HG02870 (cell line): ENCODE results near the gene RAB43.
"Not testable (repeated sequence)": the region's sequence is repeated elsewhere in the genome, so short reads cannot be mapped to it uniquely, and the experiment has no call there.

Source experiments
- ATAC-seq: cut with Tn5 transposase; IDR thresholded peaks from one replicate; pipeline ENCODE4 v1.9.1; 2021; ENCODE audit warnings: mild to moderate bottlenecking, moderate library complexity; ENCODE audit not compliant: unreplicated experiment

The RAB43 gene

DNA sequence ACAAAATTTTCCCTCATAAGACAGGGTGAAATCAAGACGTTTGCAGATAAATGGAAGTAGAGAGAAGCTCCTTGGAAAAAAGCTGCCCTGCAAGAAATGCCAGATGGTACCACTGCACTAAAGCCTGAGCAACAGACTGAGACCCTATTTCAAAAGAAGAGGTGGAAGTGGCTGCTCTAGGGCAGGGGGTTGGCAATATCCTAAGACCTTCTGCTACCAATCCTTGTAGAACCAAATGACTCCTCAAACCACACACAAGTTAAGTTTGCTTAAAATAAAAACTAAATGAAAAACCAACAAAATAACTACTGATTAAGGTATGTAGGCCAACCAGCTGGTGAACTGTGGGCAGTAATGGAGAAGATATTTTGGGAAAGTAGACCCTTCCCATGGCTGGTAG lies 21.3 kb downstream of the RAB43 start:
- no peak for ATAC-seq

DNA sequence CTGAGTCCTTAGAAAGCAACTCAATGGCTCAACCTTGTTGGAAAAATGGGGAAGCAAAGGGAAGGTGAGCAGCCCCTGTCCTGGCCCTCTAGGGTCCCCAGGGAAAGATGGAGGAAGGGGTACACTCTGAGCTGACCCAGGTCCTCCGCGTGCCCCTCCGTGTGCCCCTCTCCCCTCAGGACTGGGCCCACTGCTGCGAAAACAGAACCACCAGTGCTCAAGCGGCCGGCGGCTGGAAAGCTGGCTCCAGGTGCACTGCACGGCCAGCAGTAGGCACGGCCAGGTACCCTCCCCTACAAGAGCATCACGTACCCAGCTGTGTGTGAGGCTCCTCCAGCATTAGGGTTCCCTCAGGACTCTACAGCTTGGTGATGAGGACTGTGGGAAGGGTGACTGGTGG lies 26.3 kb downstream of the RAB43 start:
- ATAC-seq = no peak

DNA sequence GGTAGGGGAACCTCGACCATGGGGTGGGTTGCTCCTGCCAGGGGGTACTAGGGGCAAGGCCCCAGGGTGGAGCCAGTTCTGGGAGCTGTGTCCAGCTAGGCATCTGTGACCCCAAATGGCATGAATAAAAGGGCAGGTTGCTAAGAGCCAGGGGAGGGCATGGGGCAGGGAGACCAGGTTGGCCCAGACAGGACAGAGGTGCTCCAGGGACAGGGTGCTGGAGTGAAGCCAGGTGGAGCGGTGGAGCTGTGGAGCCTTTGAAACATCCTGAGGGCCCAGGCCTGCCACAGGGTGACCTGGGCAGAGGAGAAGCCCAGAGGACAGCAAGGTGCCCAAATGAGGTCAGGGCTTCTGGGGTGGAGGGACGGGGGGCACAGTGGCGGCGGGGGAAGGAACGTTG lies 33.3 kb downstream of the RAB43 start:
- ATAC-seq = not testable (repeated sequence)

DNA sequence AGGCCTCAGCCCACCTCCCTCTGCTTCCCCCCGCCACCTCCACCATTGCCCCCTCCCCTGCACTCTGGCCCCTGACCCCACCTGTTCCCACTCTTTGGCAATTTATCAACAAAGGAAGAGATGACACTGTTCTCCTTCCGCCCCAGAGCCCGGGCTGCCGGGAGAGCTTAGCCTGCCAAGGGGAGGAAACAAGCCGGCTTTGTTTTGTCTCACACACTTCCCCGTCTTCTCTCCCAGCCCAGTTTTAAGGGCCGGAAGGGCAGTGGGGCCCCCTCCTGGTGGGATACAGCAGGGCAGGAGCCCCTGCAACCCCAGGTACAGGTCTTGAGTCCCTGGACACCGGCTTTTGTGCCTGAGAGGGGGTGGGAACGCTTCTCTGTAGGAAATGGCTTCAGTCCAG lies 33.7 kb downstream of the RAB43 start:
- not testable (repeated sequence) for ATAC-seq

DNA sequence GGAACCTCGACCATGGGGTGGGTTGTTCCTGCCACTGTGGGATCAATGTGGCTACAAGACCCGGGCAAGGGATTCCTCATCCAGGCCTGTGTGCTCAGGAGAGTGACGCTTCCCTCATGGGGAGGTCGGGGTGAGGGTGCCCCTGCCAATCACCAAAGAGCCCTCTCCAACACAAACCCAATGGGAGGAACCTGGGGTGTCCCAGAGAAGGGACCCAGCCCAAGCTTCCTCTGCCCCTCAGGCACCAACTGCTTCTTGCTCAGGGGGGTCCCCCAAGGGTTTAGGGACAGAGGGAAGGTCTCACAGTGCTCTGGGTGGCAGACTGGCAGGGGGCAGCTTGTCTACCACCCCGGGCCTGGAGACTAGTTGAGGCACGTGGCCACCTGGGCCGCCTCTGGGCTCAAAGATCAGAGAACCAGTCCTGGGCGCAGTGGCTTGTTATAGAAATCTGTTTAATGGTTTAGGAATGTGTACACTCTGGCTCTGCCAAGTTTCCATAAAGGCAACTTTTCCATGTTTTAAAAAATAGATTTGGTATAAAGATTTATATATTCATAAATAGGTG lies 34.4 kb downstream of the RAB43 start:
- no peak for ATAC-seq

DNA sequence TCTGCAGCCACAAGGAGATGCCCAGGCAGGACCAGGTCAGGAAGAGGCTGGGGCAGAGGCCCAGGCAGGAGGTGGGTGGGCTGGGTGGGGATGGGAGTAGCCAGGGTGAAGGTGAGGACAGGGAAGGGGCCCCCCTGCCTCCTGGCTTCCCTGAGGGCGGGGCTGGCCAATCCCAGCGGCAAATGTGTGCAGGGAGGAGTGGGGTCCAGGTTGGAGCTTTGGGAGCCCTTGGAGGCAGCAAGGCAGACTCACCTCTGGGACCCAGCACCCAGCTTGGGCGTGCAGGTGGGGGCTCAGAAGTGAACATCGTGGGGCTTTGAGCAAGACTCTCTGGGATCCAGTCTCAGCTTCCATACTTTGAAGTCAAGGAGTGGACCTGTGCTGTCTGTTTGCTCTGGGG lies 35.8 kb downstream of the RAB43 start:
- no peak for ATAC-seq

DNA sequence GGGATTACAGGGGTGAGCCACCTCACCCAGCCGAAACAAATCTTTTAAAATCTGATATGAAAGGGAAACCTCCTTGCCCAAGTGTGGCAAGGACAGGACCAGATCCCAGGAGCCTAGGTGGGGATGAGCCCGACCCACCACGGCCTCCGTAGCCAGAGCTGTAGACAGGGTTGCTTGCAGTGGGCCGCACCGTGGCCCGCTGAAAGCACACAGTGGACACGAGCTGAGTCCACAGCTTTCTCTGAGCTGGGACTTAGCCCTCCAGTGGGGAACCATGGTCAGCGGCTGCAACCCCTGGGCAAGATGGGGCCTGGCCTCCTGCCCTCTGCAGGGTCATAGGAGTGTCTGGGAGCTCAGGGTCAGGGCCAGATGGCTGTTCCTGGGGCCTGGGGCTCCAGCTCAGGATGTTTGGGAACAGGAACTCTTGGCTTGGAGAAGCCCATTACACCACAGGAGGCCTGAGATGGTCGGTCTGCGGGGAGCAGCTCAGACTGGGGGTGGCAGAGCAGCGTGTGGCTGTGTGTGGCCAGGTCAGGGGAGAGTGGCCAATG lies 36.4 kb downstream of the RAB43 start:
- no peak for ATAC-seq

DNA sequence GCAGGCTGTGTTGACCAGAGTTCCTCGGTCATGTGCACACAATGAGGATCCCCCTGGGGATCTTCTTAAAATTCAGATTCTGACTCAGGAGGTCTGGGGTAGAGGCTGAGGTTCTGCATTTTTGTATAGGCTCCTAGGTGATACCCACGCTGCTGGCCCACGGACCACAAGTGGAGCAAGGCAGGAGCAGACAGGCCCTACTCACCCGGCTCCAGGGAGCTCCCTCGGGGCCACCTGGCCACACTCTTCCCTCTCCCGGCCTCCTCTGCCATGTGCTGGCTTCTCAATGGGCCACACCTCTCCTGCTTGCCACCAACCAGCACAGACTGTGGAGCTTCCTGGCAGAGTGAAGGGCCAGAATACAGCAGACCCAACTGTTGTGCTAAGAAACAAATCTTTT lies 37.1 kb downstream of the RAB43 start:
- ATAC-seq = no peak

DNA sequence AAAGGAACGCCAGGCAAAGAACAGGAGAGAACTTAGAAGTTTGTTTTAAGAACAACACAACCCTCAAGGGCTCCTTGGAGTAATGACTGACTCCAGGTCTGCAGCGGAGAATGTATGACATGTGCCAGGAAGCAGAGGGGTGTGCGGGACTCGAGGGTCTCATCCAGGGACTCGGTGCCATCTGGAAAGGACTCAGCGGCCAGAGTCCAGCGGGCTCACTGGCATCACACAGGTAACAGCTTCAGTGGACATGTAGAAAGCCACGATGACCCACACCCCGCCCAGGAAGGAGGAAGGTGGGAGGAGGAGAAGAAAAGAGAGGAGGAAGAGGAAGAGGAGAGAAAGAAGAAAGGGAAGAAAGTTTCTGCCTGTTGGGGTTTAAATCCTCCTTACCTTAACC lies 39.6 kb downstream of the RAB43 start:
- ATAC-seq = no peak

DNA sequence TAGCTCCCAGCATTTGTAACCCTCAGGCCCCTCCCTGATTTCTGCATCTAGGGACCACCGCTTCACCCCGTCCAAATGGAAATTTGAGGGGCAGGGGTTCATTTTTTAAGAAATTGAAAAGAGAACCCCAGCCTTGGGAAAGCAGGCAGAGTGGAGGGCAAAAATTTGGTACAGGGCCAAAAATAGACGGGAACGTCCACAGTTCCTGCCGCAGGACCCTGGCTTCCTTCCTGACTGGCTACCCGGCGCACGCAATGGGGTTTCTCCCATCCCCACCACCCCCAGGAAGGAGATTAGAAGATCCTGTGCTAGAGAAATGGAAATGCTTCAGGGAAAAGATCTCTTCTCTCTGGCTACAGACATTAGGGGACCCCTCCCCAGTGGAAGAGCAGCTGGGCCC lies 40.1 kb downstream of the RAB43 start:
- no peak for ATAC-seq

DNA sequence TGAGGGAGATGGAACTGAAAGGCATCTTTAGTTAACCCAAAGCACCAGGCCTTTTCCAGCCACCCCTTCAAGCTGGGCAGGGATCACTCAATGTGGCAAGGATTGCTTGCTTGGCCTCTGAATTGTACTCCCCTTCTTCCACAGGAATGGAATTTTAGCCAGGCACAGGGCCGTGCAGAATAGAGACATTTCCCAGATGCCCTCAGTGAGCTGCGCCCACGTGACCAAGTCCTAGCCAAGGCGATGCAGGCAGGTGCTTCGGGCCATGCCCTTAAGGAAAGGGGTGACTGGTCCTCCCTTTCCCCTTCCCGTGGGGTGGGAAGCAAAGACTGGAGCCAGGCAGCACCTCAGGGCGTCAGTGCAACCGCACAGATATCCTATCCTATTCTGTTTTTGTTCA lies 43.1 kb downstream of the RAB43 start:
- ATAC-seq = no peak

DNA sequence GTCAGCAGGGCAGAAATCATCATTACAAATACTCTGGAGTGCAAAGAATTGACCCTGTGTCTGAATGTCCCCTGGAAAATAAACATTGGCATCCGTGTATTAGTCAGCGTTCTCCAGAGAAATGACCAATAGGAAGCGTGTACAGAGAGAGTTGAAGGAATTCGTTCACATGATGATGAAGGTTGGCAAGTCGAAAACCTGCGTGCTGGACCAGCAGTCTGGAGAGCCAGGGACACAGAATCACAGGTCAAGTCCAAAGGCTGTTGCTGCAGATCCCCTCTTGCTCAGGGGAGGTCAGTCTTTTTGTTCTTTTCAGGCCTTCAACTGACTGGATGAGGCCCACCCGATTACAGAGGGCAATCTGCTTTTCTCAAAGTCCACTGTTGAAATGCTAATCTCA lies 44.4 kb downstream of the RAB43 start:
- no peak for ATAC-seq

DNA sequence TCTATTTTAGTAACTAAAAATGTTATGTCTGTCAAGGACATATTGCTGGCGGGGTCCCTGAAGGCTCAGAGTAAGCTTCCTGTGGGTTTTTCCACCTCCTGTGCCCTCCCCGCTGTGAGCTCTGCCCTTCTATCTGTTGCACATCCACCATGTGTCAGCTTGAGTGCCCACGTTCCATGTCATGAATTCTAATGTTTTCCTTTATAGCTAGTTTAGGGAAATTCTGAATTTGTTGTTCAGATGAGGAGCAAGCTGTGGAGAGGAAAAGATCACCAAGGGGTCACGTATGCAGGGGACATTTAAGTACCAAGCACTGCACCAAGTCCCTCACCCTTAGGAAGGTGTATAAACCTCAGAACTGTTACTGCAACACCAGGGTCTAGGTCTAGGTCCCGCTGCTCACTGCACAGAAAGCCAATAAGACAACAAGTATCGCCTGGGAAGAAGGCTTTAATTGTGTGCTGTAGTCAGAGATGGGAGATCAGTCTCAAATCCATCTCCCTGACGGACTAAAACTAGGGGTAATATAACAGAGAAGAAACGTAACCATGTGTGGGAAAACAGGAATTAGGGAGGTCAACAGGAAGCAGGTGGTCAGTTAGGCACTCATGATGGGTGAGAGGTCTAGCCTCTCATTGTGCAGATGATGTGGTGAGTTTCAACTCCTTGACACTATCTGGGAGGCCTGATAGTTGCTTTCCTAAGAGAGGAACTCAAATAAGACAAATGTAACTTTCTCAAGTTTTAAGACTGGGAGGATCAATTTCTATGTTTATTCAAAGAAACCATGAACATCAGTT lies 51.3 kb downstream of the RAB43 start:
- no peak for ATAC-seq

DNA sequence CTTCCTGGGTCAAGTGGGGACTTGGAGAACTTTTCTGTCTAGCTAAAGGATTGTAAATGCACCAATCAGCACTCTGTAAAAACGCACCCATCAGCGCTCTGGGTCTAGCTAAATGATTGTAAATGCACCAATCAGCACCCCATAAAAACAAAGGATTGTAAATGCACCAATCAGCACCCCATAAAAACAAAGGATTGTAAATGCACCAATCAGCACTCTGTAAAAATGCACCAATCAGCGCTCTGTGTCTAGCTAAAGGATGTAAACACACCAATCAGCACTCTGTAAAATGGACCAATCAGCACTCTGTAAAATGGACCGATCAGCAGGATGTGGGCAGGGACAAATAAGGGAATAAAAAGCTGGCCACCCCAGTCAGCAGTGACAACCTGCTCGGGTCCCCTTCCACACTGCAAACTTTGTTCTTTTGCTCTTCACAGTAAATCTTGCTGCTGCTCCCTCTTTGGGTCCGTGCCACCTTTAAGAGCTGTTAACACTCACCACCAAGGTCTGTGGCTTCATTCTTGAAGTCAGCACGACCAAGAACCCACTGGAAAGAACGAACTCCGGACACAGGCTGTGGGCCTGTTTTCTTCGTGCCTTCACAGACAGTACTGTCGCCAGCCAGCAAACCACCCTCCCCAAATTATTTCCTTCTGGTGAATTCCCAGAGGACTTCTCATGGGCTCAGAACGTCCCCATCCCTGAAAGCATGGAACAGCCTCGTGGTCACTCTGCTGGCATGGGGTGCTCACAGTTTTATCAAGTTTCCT lies 52.1 kb downstream of the RAB43 start:
- not testable (repeated sequence) for ATAC-seq

DNA sequence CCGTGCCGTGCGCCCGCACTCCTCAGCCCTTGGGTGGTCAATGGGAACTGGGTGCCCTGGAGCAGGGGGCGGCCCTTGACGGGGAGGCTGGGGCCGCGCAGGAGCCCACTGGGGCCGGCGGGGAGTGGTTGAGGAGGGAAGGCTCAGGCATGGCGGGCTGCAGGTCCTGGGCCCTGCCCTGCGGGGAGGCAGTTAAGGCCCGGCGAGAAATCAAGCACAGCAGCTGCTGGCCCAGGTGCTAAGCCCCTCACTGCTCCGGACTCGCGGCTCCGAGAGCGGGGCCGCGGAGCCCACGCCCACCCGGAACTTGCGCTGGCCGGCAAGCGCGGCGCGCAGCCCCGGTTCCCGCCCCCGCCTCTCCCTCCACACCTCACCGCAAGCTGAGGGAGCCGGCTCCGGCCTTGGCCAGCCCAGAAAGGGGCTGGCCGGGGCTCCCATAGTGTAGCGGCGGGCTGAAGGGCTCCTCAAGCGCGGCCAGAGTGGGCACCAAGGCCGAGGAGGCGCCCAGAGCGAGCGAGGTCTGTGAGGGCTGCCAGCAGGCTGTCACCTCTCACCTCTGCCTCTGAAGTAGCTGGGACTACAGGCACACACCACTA lies 53.2 kb downstream of the RAB43 start:
- no peak for ATAC-seq

DNA sequence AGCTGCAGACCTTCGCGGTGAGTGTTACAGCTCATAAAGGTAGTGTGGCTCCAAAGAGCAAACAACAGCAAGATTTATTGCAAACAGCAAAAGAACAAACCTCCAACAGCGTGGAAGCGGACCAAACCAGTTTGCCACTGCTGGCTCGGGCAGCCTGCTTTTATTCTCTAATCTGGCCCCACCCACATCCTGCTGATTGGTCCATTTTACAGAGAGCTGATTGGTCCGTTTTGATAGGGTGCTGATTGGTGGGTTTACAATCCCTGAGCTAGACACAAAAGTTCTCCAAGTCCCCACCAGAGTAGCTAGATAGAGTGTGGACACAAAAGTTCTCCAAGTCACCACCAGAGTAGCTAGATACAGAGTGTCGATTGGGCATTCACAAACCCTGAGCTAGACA lies 53.9 kb downstream of the RAB43 start:
- ATAC-seq = not testable (repeated sequence)

DNA sequence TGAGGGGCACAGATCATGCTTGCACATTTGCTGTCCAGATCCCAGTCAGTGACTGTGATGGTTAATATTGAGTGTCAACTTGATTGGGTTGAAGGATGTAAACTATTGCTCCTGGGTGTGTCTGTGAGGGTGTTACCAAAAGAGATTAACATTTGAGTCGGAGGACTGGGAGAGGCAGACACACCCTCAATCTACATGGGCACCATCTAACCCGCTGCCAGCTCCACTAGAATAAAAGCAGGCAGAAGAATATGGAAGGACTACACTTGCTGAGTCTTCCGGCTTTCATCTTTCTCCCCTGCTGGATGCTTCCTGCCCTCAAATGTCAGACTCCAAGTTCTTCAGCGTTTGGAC lies 55.9 kb downstream of the RAB43 start:
- ATAC-seq = no peak

DNA sequence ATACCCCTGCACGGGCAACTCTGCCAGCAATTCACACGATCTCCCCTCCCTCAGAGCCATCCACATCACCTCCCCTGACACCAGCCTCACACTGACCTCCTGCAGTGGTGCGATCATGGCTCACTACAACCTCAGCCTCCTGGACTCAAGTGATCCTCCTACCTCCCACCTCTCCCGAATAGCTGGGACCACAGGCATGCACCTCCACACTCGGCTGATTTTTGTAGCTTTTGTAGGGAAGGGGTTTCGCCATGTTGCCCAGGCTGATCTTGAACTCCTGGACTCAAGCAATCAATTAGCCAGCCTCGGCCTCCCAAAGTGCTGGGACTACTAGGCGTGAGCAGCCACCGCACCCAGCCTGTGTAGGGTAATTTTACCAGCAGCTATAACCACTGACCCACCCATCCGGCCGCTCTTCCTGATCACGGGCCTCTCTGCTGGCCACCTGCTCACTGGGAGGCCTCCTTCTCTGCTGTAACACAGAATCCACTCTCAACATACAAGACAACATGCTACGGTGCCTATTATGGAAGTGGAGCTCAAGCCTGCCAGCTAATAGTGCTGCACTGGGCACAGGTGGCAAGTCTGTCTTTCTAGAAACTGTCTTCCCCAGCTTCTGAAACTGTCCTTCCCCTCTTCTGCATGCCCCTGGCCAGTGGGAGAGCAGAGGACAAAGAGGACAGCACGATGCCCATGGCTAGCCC lies 56.4 kb downstream of the RAB43 start:
- ATAC-seq = no peak

DNA sequence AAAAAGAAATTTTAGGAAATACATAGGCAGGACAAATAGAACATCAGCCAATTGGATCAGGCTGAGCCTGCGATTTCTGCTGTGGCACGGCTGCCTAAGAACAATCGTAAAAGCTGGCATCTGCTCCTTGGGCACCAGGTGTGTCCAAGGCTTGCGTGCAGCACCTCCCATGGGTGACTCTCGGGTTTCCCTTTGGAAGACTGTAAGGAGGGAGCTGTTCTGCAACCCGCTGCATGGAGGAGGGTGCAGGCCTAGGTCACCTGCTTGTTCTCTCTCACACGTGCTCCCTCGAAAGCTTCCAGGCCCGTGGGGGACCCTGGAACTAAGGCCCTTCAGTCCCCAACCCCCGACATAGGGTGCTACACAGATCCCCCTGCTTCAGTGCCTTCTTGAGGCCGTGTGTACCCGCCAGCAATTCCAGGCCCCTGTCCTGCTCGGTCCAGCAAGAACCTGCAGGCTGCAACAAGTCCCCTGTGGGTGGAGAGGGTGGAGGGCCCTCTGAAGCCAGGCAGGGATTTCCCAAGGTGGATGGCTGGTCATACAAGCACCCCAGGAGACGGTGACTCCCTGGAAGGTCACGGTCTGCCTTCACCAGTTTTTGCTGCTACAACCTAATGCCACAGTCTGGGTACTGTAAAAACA lies 57.6 kb downstream of the RAB43 start:
- no peak for ATAC-seq

DNA sequence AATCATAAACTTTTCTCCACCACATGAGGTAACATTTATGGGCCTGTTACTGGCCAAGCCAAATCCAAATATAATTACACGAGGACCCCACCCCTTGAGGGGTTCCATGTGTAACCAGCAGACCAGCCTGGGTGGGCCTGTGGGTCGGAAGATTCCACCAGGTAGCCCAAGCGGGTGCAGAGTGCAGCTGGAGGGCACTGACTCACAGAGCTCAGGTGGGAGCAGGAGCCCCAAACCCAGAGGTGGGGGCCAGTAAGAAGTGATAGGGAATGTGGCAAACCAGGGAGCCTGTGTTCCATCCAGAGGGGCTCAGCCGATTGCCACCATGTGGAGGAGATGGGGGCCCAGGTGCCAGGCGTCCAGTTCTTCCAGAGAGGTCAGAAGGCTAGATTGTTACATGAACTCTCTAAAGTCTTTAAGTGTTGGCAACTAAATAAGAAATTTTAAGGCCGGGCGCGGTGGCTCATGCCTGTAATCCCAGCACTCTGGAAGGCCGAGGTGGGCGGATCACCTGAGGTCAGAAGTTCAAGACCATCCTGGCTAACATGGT lies 58.4 kb downstream of the RAB43 start:
- ATAC-seq = no peak
